GM19238 (cell line): ENCODE data around the gene RESP18.

ENCODE experiments used
- DNase-seq: peaks from one replicate; pipeline ENCODE4 v3.0.0; 2011; ENCODE audit warnings: low spot score; ENCODE audit not compliant: insufficient read length

RESP18 gene

GRCh38 chr2:219278655-219279150 lies 53.8 kb downstream of the RESP18 start:
- no peak for DNase-seq

DNA sequence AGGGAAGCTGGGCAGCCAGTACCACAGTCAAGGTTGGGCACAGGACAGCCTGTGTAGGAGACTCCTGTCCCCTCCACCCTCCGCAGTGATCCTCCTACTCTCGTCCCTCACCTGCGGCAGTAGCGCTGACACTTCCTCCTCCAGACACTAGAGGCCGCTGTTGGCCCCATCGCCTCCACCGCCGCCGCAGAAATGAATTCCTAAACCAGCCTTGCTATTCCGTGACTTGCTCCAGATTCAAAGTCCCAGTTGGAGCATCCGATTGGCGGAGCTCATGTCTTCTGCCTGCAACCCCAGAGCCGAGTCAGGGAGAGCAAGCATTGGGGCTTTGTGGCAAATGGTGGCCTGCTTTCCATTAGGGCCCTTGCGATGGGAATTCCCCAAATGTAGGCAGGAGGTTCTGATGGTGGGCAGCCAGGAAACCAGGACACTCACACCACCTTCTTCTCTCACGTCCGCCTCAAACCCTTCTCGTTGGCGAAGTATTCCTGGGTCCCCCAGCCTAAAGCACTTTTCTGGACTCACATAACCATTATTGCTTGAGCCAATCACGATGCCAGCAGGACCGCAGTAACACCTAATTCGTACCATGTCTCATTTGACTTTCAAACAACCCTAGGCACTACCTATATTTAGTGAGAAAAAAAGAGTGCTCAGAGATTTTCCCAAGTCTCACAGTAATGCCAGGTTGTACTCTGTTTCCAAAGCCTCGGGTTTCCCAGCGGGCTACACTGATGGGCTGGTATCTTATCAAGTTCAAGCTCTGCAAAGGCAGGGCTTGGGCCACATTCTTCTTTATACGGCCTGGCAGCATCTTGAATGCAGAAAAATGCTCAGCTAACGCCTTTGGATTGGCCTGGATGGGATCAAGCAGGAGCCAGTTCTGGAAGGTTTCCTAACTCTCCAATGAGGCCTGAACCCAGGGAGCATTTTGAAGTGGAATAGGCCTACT lies 54.6 kb downstream of the RESP18 start:
- DNase-seq, result peak; percentile 69
